HG03520 (cell line): ENCODE measurements around the gene CNTRL.
A peak's percentile ranks its signal among the peaks of the same experiment; 100 is the strongest.
"Not testable (repeated sequence)": the region's sequence is repeated elsewhere in the genome, so short reads cannot be mapped to it uniquely, and the experiment has no call there.

Experiments used
- ATAC-seq: cut with Tn5 transposase; IDR thresholded peaks from one replicate; pipeline ENCODE4 v1.9.1; 2021; ENCODE audit warnings: mild to moderate bottlenecking, moderate library complexity; ENCODE audit not compliant: unreplicated experiment

Gene CNTRL

DNA sequence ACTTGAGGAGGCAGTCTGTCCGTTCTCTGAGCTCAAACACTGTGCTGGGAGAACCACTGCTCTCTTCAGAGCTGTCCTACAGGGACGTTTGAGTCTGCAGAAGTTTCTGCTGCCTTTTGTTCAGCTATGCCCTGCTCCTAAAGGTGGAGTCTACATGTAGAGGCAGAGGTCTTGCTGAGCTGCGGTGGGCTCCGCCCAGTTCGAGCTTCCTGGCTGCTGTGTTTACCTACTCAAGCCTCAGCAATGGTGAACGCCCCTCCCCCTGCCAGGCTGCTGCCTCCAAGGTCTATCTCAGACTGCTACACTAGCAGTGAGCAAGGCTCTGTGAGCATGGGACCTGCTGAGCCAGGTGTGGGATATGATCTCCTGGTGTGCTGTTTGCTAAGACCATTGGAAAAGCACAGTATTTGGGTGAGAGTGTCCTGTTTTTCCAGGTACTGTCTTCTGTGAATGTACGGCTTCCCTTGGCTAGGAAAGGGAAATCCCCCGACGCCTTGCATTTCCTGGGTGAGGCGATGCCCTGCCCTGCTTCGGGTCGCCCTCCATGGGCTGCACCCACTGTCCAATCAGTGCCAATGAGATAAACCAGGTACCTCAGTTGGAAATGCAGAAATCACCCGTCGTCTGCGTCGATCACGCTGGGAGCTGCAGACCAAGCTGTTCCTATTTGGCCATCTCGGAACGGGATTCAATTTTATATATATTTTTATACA lies 58.5 kb downstream of the CNTRL start:
- ATAC-seq = no peak

DNA sequence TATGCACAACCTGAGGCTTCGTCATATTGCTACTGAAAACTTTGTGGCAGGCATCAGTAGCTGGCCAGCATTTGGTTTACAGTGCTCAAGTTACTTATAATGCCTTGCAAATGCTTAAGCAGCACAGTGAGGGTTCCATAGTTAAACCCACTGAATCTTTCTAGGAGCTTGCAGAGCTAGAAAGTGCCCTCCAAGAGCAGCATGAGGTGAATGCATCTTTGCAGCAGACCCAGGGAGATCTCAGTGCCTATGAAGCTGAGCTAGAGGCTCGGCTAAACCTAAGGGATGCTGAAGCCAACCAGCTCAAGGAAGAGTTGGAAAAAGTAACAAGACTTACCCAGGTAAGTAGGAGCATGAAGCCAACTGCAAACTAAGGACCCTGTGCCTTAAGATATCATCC lies 60.9 kb downstream of the CNTRL start:
- ATAC-seq = no peak

DNA sequence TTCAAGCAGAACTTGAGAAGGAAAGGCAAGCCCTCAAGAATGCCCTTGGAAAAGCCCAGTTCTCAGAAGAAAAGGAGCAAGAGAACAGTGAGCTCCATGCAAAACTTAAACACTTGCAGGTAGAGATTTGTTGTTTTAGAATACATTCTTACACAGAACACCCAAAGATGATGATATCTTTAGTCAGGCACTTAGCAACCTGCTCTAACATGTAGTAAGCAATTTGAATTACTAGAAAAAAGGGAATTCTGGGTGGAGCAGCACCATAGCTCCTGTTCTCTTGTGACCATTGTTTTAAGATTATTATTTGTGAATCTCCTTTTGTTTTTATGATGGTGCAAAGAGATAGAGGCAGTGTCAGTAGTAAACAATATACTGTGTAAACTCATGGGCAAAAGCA lies 63.8 kb downstream of the CNTRL start:
- no peak for ATAC-seq

DNA sequence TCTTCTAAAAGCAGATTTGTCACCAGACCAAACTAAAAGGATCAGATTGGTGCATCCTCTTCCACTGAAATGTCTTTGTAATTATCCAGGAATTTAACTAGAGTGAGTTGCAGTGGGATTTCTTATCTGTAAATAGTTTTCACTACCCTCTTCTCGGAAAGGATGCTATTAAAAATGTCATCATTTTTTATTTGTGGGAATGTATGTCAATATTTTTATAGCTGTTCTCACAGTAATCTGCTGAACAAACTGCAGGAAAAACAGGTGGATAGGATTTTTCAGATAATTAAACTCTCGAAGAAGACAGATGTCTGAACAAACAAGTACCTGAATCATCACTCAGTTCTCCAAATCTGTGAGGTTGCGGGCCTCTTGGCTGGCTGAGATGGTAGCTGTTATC lies 64.2 kb downstream of the CNTRL start:
- no peak for ATAC-seq

DNA sequence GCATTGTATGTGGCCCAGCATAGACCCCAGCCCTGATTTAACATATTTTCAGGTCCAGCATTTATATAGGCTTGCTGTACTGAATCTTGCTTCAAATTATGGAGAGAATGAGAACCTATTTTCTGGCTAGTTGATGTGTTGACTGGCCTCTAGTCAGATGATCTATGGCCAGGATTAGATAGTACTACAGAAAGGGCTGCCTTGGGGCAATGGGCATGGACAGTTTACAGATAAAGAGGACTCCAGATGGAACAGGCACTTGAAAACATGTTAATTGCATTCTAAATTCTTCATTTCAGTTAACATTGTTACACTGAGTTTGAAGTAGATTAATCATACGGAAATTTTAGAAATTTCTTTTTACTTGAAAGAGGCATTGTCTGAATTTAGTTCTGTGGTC lies 65.4 kb downstream of the CNTRL start:
- ATAC-seq = no peak

DNA sequence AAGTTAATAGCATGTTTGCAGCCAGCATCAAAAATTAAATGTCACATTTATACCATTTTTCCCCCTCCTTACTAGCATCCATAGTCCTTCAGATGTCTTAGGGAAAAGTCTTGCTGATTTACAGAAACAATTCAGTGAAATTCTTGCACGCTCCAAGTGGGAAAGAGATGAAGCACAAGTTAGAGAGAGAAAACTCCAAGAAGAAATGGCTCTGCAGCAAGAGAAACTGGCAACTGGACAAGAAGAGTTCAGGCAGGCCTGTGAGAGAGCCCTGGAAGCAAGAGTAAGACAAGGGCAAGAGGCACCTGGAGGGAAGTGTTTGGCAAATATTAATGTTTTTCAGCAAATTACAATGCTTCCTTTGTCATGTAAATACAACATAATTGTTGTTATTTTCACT lies 66.6 kb downstream of the CNTRL start:
- ATAC-seq = no peak

DNA sequence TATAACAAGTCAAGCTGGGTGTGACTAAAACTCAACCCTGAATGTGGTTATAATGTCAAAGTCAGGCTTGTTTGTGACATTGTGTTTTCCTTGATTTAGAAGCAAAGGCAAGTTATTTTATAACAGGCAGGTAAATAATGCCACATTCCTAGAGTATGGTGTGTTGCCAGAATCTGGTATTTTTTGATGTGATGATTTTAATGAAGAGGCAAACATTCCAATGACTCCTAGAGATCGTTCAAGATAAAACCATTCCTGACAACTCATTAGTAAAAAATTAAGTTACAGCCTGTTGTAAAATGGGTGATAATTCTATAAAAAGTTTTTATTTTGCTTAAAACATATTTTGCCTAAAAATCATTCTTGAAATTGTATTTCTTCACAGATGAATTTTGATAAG lies 67.0 kb downstream of the CNTRL start:
- no peak for ATAC-seq

DNA sequence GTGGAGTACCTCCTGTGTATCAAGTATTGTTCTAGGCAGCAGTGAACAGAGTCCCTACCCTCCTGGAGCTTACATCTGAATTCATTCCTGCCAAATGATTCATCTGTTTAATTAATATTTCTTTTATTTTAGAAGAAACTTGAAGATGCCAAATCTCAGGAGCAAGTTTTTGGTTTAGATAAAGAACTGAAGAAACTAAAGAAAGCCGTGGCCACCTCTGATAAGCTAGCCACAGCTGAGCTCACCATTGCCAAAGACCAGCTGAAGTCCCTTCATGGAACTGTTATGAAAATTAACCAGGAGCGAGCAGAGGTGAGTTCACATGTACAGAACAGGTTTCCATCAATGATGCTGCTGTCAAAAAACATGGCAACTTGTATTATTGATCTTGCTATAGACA lies 69.0 kb downstream of the CNTRL start:
- no peak for ATAC-seq

DNA sequence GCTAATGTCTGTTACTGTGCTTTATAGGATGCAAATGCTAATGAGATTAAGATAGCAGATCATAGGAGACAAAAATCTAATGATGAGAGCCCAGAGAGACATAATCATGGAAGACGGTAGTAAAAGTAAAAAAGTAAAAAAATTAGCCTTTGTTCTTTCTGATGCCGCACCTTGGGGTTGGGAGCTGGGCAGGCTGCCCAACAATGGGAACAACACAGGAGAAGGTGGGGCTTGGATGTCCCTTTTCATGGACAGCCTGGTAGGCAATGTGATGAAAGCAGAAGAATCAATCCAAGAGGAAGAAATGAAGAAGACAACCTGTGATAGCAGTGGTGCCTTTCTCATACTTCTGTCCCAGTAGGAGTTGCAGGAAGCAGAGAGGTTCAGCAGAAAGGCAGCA lies 69.7 kb downstream of the CNTRL start:
- no peak for ATAC-seq

DNA sequence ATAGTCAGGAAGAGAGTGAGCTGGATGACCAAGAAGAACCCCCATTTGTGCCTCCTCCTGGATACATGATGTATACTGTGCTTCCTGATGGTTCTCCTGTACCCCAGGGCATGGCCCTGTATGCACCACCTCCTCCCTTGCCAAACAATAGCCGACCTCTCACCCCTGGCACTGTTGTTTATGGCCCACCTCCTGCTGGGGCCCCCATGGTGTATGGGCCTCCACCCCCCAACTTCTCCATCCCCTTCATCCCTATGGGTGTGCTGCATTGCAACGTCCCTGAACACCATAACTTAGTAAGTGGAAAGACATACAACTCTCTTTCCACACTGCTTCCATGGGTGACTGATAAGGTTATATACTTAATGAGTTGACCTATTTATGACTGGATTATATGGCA lies 75.4 kb downstream of the CNTRL start:
- no peak for ATAC-seq

DNA sequence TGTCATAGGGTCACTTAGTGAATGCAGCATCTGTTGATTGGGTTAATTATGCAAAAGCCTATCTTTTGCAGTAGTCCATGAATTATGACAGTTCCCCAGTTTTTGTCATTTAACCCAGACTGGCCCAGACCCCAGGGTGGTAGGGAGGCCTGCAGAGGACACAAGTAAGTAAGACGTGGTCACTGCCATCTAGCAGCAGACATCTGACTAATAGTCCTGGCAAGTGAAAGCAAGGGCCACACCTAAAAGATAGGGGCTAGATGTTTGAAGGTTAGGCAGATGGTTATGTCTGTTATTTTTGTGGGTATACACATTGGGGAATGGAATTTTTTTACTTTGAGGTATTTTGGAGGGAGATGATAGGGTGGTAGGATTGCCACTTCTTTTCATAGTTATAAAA lies 78.9 kb downstream of the CNTRL start:
- ATAC-seq = no peak

DNA sequence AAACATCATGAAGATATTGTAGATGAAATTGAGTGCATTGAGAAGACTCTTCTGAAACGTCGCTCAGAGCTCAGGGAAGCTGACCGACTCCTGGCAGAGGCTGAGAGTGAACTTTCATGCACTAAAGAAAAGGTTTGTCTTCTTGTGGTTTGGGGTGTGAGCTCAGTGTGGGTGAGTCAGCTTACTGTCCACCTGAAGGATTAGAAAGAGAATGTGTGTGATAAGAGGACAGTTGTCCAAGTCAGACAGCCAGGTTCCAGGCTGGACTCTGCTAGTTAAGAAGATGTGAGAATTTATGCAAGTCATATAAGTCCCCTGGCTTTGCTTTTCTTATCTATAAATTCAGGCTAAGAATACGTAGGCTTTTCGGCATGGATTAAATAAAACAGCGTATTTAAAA lies 80.0 kb downstream of the CNTRL start:
- no peak for ATAC-seq

DNA sequence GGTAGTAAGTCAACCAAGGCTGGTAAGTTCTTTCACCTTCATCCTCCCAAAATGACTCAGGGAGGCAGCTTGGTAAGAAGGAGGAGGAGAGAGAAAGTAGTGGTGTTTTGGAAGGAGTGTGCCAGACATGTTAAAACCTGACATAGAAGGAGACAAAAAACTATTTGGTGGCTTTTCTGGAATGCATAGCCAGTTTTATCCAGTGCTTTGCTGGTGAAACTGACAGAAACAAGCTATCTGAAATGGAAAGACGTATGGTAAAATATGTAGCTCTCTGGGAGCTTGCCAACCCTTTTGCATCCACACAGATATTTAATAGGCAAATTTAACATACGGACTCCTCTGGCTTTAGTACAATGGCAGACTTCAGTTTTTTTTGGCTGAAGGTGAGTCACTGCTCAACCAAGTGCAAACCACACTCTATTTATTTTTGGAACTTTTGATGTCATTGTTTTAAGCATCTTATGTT lies 81.5 kb downstream of the CNTRL start:
- ATAC-seq = peak; percentile 78

DNA sequence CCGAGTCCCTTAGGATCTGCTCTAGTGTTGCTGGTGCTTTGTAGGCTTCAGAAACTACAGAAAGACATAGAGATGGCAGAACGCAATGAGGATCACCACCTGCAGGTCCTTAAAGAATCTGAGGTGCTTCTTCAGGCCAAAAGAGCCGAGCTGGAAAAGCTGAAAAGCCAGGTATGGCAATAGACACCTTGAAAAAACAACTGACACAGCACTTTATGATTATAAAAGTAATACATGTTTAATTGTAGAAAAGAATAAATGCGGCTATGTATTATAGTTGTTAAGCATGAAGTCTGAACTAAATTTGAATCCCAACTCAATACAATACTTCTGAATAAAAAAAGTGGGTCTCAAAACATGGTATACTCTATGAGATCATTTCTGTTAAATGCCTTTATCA lies 83.2 kb downstream of the CNTRL start:
- no peak for ATAC-seq

DNA sequence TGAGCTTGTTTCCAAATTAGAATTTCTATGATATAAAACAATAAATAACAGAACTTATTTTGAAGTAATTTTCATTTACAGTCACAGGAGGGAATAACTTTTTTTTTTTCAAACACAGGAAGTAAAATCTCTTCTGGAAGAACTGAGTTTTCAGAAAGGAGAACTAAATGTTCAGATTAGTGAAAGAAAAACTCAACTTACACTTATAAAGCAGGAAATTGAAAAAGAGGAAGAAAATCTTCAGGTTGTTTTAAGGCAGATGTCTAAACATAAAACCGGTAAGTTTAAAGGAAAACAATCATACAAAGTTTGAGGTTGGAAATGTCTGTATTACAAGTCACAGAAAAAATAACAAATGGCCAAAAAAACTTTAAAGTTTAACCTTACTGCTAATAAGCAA lies 85.3 kb downstream of the CNTRL start:
- no peak for ATAC-seq

DNA sequence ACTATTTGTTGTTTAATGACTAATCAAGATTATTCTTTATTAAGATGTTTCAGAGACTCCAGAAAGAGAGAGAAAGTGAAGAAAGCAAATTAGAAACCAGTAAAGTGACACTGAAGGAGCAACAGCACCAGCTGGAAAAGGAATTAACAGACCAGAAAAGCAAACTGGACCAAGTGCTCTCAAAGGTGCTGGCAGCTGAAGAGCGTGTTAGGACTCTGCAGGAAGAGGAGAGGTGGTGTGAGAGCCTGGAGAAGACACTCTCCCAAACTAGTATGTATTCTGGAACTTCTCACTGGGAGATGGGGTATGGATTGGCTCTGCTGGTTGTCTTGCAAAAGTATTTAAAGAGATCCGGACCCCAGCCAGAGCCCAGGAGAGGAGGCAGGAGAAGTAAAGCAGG lies 93.3 kb downstream of the CNTRL start:
- ATAC-seq = no peak

DNA sequence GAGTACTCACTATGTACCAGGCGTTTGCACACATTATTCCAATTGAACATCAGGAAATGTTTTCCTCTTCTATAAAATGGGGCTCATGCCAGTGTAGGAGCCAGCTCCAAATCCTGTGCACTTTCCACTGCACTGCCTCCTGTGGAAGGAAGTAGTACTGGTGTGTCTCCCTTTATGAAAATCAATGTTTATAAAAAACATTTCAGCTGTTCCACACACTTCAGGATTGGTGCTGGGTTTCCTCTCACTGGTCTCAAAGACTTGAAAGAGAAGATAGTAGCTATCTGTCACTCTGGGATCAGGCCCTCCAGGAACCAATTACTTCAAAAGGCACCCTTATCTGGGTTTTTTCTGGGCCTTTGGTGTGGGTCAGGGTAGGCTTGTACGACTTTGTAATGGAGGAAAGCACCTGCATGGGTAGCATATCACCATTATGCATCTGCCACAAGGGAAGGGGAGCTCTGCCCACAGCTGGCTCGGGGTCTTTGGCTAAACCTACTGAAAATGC lies 94.4 kb downstream of the CNTRL start:
- ATAC-seq = no peak

DNA sequence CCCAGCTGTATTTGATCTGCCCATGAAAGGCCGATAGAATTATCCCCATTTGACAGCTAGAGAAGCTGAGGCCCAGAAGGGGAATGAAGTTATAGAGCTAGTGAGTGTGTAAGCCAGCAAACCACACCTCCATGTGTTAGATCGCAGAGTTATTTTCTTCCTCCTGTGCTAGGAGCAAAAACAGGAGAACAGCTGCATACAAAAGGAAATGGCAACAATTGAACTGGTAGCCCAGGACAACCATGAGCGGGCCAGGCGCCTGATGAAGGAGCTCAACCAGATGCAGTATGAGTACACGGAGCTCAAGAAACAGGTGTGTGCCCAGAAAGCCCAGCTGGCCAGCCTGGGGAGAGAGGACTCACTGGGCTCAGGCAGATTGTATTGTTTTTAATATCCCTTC lies 96.5 kb downstream of the CNTRL start:
- ATAC-seq = no peak

DNA sequence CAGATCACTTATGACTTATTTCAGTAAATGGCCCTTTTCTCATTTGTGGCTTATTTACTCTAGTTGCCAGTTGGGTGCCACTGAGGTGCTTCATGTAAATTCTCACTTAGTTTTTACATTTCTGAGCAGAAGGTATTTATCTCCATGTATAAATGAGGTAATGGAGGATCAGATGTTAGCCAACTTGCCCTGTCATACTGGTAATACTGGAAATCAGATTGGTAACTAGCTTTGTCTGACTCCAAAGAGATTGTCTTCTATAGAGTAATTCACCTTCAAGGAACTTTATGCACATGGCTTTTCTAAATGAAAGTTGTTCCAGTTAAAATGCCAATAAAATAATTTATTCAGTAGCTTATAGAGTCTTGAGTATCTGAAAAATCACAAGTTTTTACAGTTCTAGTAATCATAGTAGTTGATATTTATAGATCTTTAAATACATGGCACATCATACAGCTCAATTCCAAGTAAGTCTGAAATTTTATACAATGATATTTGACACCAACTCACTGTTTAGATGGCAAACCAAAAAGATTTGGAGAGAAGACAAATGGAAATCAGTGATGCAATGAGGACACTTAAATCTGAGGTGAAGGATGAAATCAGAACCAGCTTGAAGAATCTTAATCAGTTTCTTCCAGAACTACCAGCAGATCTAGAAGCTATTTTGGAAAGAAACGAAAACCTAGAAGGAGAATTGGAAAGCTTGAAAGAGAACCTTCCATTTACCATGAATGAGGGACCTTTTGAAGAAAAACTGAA lies 98.2 kb downstream of the CNTRL start:
- no peak for ATAC-seq

DNA sequence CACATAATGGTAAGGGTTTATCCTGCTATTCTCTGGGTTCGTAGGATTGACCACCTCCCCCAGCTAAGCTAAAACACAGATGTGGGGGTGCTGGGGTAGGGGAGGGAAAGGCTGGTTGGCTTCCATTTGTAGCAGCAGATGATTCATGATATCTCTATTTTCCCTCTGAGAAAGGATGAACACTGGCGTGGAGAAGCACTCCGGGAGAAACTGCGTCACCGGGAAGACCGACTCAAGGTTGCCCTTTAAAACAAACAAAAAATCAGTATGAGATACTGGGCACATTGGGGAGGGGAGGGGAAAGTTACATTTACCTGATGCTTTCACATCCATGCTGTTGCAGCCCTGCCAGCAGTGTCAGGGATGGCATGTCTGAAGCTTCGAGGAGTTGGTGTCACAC lies 98.7 kb downstream of the CNTRL start:
- ATAC-seq = no peak

DNA sequence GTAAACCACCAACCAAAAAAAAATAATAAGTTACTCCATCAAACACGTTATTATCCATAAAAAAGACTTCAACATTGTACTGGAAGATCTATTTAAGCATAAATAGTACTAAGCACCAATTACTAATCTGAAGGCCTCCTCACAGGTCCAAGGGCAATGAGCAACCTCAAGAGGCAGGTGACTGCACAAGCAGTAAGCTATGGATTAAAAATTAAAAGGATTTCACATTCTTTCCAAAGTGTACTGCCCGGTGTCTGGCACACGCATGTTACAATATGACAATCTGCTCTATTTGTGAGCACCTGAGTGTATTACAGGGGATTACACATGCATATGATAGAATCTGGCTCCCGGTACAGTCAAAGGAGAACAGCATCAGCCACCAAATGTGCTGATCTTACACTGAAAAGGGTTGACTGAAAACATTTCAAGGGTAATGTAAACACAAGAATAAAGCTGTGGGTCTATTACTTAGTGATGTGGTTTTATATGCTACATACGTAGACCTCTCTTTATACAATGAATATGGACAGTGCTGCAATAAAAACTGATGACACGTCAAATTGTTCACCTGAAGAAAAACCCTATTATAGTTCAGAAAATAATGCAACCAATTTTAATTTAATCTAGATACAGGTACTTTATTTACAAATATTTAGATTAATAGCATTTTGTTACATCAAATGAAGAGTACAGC lies 104.1 kb downstream of the CNTRL start:
- ATAC-seq = no peak

DNA sequence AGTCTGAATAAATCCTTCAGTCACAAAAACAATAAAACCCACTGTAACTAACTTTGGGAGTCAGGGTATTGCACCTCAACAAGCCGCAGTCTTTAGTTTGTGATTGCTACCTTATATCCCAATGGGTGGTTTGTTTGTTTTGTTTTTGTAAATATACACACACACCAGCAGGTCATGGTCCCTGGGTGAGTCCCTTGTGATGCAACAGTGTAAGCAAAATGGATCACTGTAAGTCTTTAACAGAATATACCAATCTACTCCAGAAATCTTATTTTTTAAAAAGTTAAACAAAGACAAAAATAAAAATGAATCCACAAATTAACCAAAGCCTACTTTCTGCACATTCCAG lies 104.6 kb downstream of the CNTRL start:
- ATAC-seq = not testable (repeated sequence)
